Stimulated activated naive B cell treated with anti-CD40 and anti-IgM and Interleukin-4, amounts not matched to agents 10 μg/mL and 1 μg/mL and 100 μg/mL, for 72 hours (primary cell): Measurements from ENCODE around the gene TP53RK.
A peak's percentile ranks its signal among the peaks of the same experiment; 100 is the strongest.

Experiments used
- ATAC-seq, 2 donors: fragments of 150-1000 bp; cut with Tn5 transposase; replicated peaks; 2 replicates each; pipeline ENCODE4 v1.10.0; 2021; ENCODE audit warnings: moderate library complexity in 1 of 2
- DNase-seq: peaks from one replicate; pipeline ENCODE4 v3.0.0; 2021
- H3K27ac Mint-ChIP-seq: one replicate; pipeline ENCODE4 v1.8.0; 2022; ENCODE audit warnings: mild to moderate bottlenecking, mixed read lengths
- H3K27me3 Mint-ChIP-seq, 2 donors: one replicate each; pipeline ENCODE4 v1.8.0; 2022; ENCODE audit warnings: mixed read lengths in 2 of 2
- H3K36me3 Mint-ChIP-seq, 2 donors: one replicate each; pipeline ENCODE4 v1.8.0; 2022; ENCODE audit warnings: mixed read lengths in 2 of 2, mild to moderate bottlenecking in 1 of 2
- H3K4me1 Mint-ChIP-seq, 2 donors: one replicate each; pipeline ENCODE4 v1.8.0; 2022; ENCODE audit warnings: mixed read lengths in 2 of 2, mild to moderate bottlenecking in 1 of 2
- H3K4me3 Mint-ChIP-seq, 2 donors: one replicate each; pipeline ENCODE4 v1.8.0; 2022; ENCODE audit warnings: mild to moderate bottlenecking in 2 of 2, mixed read lengths in 2 of 2, moderate library complexity in 1 of 2
- H3K9me3 Mint-ChIP-seq, 2 donors: one replicate each; pipeline ENCODE4 v1.8.0; 2022; ENCODE audit warnings: mixed read lengths in 2 of 2, mild to moderate bottlenecking in 1 of 2

The TP53RK gene

DNA sequence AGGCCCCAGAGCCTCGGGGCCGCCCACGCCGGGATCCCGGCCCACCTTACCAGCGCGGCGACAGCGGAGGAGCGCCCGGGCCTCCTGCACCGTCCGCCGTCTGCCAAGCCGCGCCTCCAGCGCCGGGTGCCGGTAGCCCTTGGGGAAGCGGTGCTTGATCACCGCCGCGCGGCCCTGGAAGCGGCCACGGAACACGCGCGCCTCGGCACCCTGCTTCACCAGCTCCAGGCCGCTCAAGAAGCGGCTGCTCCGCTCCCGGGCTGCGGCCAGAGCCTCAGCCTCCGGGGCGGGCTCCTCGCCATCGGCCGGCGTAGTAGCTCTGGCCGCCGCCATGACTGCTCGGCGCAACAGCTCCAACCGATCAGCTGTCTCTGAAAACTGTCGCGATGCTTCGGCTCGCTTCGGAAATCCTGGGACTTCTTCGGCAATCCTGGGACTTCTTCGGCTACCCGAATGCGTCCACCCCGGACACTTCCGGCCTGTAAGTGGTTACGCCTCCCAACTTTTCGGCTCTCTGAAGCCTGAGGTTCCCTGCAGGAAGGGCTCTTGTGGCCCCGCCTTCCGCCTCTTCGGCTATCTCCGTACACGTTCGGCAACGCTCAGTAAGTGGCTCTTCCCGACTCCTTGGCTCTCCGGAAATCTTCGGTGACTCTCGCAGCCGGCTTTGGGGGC, at the start of gene TP53RK:
TSS of gene TP53RK (minus strand) at position 363 of the 672 bp plus-strand sequence. CDS start at position 333, 30 bp downstream.
- Mint-ChIP-seq H3K27me3 (no peaks in the 10 kb centered on the region), H3K27ac (peak within 1 kb of the TSS; percentile 92), H3K4me1 (peaks cover 21 to 39% of the 10 kb centered on the region in 2 donors), H3K4me3 (peak within 1 kb of the TSS; percentile 85 to 91), H3K9me3 (no peaks in the 10 kb centered on the region), H3K36me3 (peaks cover 7 to 16% of the 10 kb centered on the region in 2 donors)
- DNase-seq (peak; percentile 97), ATAC-seq (peak; percentile 95 to 96)

DNA sequence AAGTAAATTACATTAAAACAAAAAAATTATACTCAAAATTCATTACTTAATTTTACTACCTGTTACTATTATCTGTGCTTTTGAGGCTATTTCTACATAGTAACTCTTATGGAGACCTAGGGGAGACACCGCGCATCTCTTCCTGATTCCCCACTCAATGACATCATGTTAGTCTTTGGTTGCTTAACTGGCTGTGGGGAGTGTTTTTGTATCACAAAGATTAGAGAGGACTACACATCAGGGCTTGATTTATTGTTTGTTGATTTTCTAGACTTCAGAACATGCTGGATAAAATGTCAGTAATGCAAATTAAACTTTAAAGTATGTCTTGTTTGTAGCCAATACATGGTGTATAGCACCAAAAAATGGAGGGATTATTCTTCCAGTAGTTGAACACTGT, 46.2 kb upstream of the TP53RK start:
- Mint-ChIP-seq H3K4me3 (no peak overlapping the region), H3K9me3 (peaks cover 1 to 9% of the 10 kb centered on the region in 2 donors), H3K36me3 (no peaks in the 10 kb centered on the region), H3K4me1 (no peaks in the 10 kb centered on the region), H3K27ac (no peak overlapping the region), H3K27me3 (peaks cover 26 to 48% of the 10 kb centered on the region in 2 donors)
- DNase-seq (no peak), ATAC-seq (no peak)

DNA sequence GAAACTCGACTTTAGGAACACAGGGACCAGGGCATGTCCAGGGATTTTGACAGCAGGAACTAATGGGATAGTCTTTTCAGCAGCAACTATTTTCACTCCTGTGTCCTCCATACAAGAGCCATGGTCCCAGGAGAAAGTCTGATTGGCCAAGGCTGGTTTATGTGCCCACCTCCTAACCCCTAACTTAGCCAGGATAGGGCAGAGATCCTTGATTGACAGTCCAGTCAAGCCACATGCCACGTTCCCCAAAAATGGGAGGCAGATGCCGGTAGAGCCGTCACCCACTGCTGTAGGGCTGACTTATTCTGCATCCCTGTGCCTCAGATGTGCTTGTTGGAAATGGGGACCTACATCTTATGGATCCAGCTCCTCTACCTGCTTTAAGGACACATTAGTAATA, 42.5 kb upstream of the TP53RK start:
- no peak for DNase-seq
- H3K36me3 Mint-ChIP-seq = no peaks in the 10 kb centered on the region
- no peaks in the 10 kb centered on the region for H3K4me1 Mint-ChIP-seq
- H3K9me3 Mint-ChIP-seq = peaks cover 3 to 5% of the 10 kb centered on the region in 2 donors
- H3K4me3 Mint-ChIP-seq = no peak overlapping the region
- peaks cover 12 to 38% of the 10 kb centered on the region in 2 donors for H3K27me3 Mint-ChIP-seq
- H3K27ac Mint-ChIP-seq = no peak overlapping the region
- no peak for ATAC-seq

- Mint-ChIP-seq H3K36me3 (no peaks in the 10 kb centered on the region), H3K4me3 (no peak overlapping the region), H3K27me3 (peaks cover 0 to 6% of the 10 kb centered on the region in 2 donors), H3K9me3 (peaks cover 4 to 6% of the 10 kb centered on the region in 2 donors), H3K27ac (no peak overlapping the region), H3K4me1 (no peaks in the 10 kb centered on the region)
- no peak for ATAC-seq
- no peak for DNase-seq
Observed at GRCh38 chr20:46725186-46726165, 36.2 kb upstream of the TP53RK start.

GRCh38 chr20:46724343-46724959, 35.2 kb upstream of the TP53RK start:
- no peak for ATAC-seq
- H3K36me3 Mint-ChIP-seq = no peaks in the 10 kb centered on the region
- H3K27ac Mint-ChIP-seq = no peak overlapping the region
- H3K27me3 Mint-ChIP-seq = peaks cover 0 to 7% of the 10 kb centered on the region in 2 donors
- no peak for DNase-seq
- no peaks in the 10 kb centered on the region for H3K4me1 Mint-ChIP-seq
- peaks cover 6% of the 10 kb centered on the region in 2 donors for H3K9me3 Mint-ChIP-seq
- no peak overlapping the region for H3K4me3 Mint-ChIP-seq

GRCh38 chr20:46723039-46723438, 33.8 kb upstream of the TP53RK start:
- Mint-ChIP-seq H3K4me1 (no peaks in the 10 kb centered on the region), H3K27ac (no peak overlapping the region), H3K27me3 (peaks cover 0 to 7% of the 10 kb centered on the region in 2 donors)

GRCh38 chr20:46722450-46722849, 33.2 kb upstream of the TP53RK start:
- Mint-ChIP-seq H3K4me1 (no peaks in the 10 kb centered on the region), H3K4me3 (no peak overlapping the region), H3K27ac (no peak overlapping the region), H3K27me3 (peaks cover 0 to 7% of the 10 kb centered on the region in 2 donors), H3K9me3 (peaks cover 6 to 8% of the 10 kb centered on the region in 2 donors), H3K36me3 (no peaks in the 10 kb centered on the region)
- ATAC-seq (no peak), DNase-seq (no peak)

More at GRCh38 chr20:46723039-46723438, 33.8 kb upstream of the TP53RK start:
- ATAC-seq (no peak), DNase-seq (no peak)
- Mint-ChIP-seq H3K9me3 (peaks cover 6 to 8% of the 10 kb centered on the region in 2 donors), H3K36me3 (no peaks in the 10 kb centered on the region), H3K4me3 (no peak overlapping the region)

DNA sequence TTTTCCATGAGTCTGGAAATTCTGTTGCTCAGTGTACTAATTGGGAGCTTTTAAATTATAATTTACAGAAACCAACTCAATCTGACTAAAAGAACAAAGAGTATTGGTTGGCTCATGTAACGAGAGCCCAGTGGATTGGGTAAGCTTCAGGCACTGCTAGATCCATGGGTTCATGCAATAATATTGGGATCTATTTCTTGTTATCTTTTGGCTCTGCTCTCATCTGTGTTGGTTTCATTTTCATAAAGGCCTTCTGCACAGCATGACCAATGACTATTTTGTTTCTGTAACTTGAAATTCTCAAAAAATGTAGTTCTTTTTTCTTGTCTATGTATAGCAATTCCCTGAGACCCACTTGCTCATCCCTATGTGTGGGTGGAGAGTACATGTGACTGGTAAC, 32.2 kb upstream of the TP53RK start:
- H3K9me3 Mint-ChIP-seq = peaks cover 6 to 8% of the 10 kb centered on the region in 2 donors
- no peaks in the 10 kb centered on the region for H3K36me3 Mint-ChIP-seq
- H3K4me1 Mint-ChIP-seq = no peaks in the 10 kb centered on the region
- ATAC-seq (no peak), DNase-seq (no peak)
- H3K27ac Mint-ChIP-seq = no peak overlapping the region
- peaks cover 0 to 7% of the 10 kb centered on the region in 2 donors for H3K27me3 Mint-ChIP-seq
- H3K4me3 Mint-ChIP-seq = no peak overlapping the region

DNA sequence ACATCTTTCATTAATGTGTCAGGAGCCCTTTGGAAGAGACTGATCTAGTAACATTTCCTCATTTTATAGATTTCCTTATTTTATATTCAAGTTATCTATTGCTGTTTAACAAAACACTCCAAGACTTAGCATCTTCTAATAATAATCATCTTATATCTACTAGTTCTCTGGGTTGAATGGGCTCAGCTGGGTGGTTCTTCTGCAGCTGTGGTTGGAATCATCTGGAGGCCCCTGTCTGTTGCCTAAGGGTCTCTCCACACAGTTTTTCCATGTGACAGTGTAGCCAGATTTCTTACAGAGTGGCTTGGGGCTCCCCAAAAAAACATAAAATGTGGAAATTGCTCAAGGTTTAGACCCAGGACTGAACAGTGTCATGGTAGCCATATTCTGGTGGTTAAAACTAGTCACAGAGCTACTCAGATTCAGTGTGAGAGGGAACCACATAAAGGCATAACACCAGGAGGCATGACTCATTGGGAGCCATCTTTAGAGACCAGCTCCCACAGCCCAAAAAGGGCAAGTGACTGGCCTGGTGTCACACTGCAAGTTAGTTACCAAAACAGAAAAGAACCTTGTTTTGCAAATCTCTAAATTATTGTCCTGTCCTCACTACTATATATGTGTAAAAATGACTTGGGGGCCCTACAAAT, 31.7 kb upstream of the TP53RK start:
- Mint-ChIP-seq H3K27ac (no peak overlapping the region), H3K4me1 (no peaks in the 10 kb centered on the region), H3K9me3 (peaks cover 6 to 8% of the 10 kb centered on the region in 2 donors), H3K4me3 (no peak overlapping the region), H3K27me3 (peaks cover 0 to 7% of the 10 kb centered on the region in 2 donors), H3K36me3 (no peaks in the 10 kb centered on the region)
- no peak for ATAC-seq
- no peak for DNase-seq

DNA sequence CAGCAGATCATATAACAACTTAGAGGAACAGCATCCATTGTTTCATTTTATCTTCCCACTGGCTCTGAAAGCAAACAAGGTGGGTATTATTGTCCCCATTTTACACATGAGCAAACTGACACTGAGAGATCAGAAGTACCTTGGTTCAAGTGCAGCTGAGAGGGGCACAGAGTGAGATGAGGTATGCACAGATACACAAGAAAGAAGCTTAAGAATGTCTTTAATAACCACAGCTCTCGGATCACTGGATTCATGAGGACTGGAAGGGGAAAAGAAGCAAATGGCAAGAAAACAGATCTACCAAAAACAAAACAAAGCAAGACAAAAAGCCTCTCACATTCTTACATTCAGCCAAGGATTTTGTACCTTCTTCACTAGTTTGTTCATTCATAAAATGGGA, 30.8 kb upstream of the TP53RK start:
- no peak for ATAC-seq
- Mint-ChIP-seq H3K27ac (no peak overlapping the region), H3K9me3 (peaks cover 6 to 8% of the 10 kb centered on the region in 2 donors), H3K27me3 (peaks cover 5 to 8% of the 10 kb centered on the region in 2 donors), H3K36me3 (no peaks in the 10 kb centered on the region), H3K4me1 (no peaks in the 10 kb centered on the region), H3K4me3 (no peak overlapping the region)
- DNase-seq = no peak

DNA sequence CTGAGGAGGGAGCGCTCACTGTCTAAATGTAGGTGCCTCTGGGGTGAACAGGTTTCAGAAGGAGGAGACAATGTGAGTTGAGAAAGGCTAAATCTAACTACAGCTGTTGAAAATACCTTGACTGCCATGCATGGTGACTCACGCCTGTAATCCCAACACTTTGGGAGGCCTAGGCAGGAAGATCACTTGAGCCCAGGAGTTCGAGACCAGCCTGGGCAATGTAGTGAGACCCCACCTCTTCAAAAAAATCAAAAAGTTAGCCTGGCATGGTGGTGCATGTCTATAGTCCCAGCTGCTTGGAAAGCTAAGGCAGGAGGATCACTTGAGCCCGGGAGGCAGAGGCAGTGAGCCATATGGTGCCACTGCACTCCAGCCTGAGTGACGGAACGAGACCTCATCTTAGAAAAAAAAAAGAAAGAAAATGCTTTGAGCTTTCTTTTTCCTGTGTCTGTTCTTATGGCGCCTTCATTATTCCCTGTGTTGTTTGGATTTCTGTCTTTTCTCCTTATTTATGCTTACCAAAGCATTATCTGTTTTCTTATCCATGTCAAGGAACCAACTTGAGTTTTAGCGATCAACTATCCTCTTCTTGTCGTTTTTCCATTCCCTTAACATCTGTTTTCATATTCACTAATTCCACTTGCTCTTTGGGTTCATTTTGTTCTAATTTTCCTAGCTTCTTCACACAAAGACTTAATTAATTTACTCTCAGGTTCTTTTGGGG, 28.7 kb upstream of the TP53RK start:
- Mint-ChIP-seq H3K36me3 (no peaks in the 10 kb centered on the region), H3K4me1 (no peaks in the 10 kb centered on the region), H3K9me3 (peaks cover 6 to 8% of the 10 kb centered on the region in 2 donors), H3K4me3 (no peak overlapping the region), H3K27ac (no peak overlapping the region), H3K27me3 (peaks cover 26 to 27% of the 10 kb centered on the region in 2 donors)
- no peak for ATAC-seq
- DNase-seq = no peak

- Mint-ChIP-seq H3K27ac (no peak overlapping the region), H3K4me1 (peaks cover under 1 to 3% of the 10 kb centered on the region in 2 donors), H3K4me3 (no peak overlapping the region), H3K27me3 (peaks cover 38 to 39% of the 10 kb centered on the region in 2 donors), H3K36me3 (no peaks in the 10 kb centered on the region), H3K9me3 (peaks cover 4 to 5% of the 10 kb centered on the region in 2 donors)
- no peak for ATAC-seq
- no peak for DNase-seq
Observed at GRCh38 chr20:46715292-46715756, 26.1 kb upstream of the TP53RK start.
